MCF 10A (cell line): ENCODE data around the gene MAP3K10. TPM values are rescaled to one million over a fixed set of nuclear protein-coding genes. Genes with fewer than 3 reads are reported as not detected.

Source experiments
- BruUV-seq: library from RNA; stranded (reverse); fragments of 400-500 nt; replicated peaks from 2 replicates; lab custom pipeline; 2021; lab: Mats Ljungman, UMichigan
- CTCF ChIA-PET: fragments of 300-600 bp; sonication (Branson Sonifier 250); formaldehyde crosslinking; extraction: SDS; loops from one replicate; lab custom pipeline; 2021; ENCODE audit warnings: antibody characterized with exemption, inconsistent platforms; lab: Yijun Ruan, JAX
- POLR2A ChIA-PET: fragments of 300-600, 350-650 bp; sonication (Branson Sonifier 250); formaldehyde crosslinking; extraction: SDS; loops from one replicate; lab custom pipeline; 2020; ENCODE audit warnings: antibody characterized with exemption, inconsistent platforms; lab: Yijun Ruan, JAX
- DNase-seq: peaks from one replicate; pipeline ENCODE4 v3.0.0-alpha.2; 2018; ENCODE audit not compliant: unreplicated experiment
- H3K27ac Mint-ChIP-seq: one replicate; pipeline ENCODE4 v1.8.0; 2022; ENCODE audit warnings: mild to moderate bottlenecking, low read depth, mixed read lengths; ENCODE audit not compliant: unreplicated experiment
- H3K27me3 Mint-ChIP-seq: one replicate; pipeline ENCODE4 v1.8.0; 2022; ENCODE audit warnings: mixed read lengths; ENCODE audit not compliant: insufficient read depth, unreplicated experiment
- H3K36me3 Mint-ChIP-seq: one replicate; pipeline ENCODE4 v1.8.0; 2022; ENCODE audit warnings: mild to moderate bottlenecking, moderate library complexity, mixed read lengths; ENCODE audit not compliant: insufficient read depth, unreplicated experiment
- H3K4me1 Mint-ChIP-seq: one replicate; pipeline ENCODE4 v1.8.0; 2022; ENCODE audit warnings: mixed read lengths; ENCODE audit not compliant: insufficient read depth, unreplicated experiment
- H3K4me3 Mint-ChIP-seq: one replicate; pipeline ENCODE4 v1.8.0; 2022; ENCODE audit warnings: mild to moderate bottlenecking, moderate library complexity, mixed read lengths; ENCODE audit not compliant: unreplicated experiment
- H3K9me3 Mint-ChIP-seq: one replicate; pipeline ENCODE4 v1.8.0; 2022; ENCODE audit warnings: mixed read lengths; ENCODE audit not compliant: unreplicated experiment
- CTCF ChIP-seq: fragments of 200-600 bp; IDR thresholded peaks from one replicate; pipeline ENCODE4 v1.8.0; 2022; ENCODE audit warnings: antibody characterized with exemption, mild to moderate bottlenecking; ENCODE audit not compliant: unreplicated experiment
- intact Hi-C: fragments of 100-400 bp; cut with micrococcal nuclease; formaldehyde crosslinking; loops from 2 replicates; pipeline ENCODE4 v1.14.1; 2022
- total RNA-seq: library from RNA; stranded (reverse); gene quantifications from 2 replicates; pipeline ENCODE4 v1.2.3, GENCODE V29; 2022

MAP3K10 gene
- total RNA-seq, 1 experiment from 2014 or later = 17.1 TPM

- ChIA-PET POLR2A (no interaction called here), CTCF (no interaction called here)
- Mint-ChIP-seq H3K27me3 (no peaks in the 10 kb centered on the region), H3K9me3 (no peaks in the 10 kb centered on the region), H3K4me1 (no peaks in the 10 kb centered on the region), H3K4me3 (no peak overlapping the region), H3K36me3 (peaks cover 12% of the 10 kb centered on the region), H3K27ac (no peak overlapping the region)
- DNase-seq = no peak
- no TSS peak for BruUV-seq
- intact Hi-C loops = no loop called here
- TF ChIP-seq CTCF = no peak
These were observed 17.4 kb downstream of the MAP3K10 start for GRCh38 chr19:40208602-40209001.

- peaks cover 12% of the 10 kb centered on the region for H3K36me3 Mint-ChIP-seq
- DNase-seq = no peak
- BruUV-seq = no TSS peak
- intact Hi-C loops = no loop called here
- TF ChIP-seq CTCF = no peak
- ChIA-PET POLR2A (no interaction called here), CTCF (interaction anchor here (0.5 to 1.9 kb wide), 3 partner anchors 69 to 504 kb away, joined by 3 read pairs; no protein-coding TSS in a partner anchor)
- H3K9me3 Mint-ChIP-seq = no peaks in the 10 kb centered on the region
- peaks cover under 1% of the 10 kb centered on the region for H3K27me3 Mint-ChIP-seq
- H3K4me3 Mint-ChIP-seq = no peak overlapping the region
- H3K27ac Mint-ChIP-seq = no peak overlapping the region
- H3K4me1 Mint-ChIP-seq = no peaks in the 10 kb centered on the region
These were observed 19.7 kb downstream of the MAP3K10 start for GRCh38 chr19:40210889-40211288.

- intact Hi-C loops = no loop called here
- Mint-ChIP-seq H3K36me3 (peaks cover 18% of the 10 kb centered on the region), H3K4me1 (peaks cover 9% of the 10 kb centered on the region), H3K4me3 (no peak overlapping the region), H3K27me3 (peaks cover 15% of the 10 kb centered on the region), H3K27ac (no peak overlapping the region), H3K9me3 (no peaks in the 10 kb centered on the region)
- POLR2A ChIA-PET = no interaction called here
- no peak for TF ChIP-seq CTCF
- BruUV-seq = no TSS peak
- CTCF ChIA-PET = interaction anchor here (0.6 to 1.1 kb wide), 2 partner anchors 16 to 23 kb away, joined by 3 to 5 read pairs; no protein-coding TSS in a partner anchor
- no peak for DNase-seq
These were observed 22.1 kb downstream of the MAP3K10 start for GRCh38 chr19:40213251-40213829.

DNA sequence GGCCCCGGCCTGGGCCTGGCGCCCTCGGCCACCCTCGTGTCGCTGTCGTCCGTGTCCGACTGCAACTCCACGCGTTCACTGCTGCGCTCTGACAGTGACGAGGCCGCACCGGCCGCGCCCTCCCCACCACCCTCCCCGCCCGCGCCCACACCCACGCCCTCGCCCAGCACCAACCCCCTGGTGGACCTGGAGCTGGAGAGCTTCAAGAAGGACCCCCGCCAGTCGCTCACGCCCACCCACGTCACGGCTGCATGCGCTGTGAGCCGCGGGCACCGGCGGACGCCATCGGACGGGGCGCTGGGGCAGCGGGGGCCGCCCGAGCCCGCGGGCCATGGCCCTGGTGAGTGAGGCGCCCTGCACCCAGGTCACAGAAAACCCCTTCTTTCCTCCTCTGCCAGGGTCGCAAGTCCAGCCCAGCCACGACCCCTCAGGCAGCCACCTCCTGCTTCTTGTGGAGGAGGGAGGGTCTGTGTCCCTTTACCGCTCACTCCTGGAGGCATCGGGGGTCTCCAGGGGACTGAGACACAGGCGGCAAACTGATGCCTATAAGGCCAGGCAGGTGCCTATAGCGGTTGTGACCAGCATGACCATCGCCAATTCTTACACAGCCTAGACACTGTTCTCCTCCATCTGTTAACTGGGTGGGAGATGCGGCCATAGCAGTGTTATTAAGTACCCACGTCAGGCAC lies 22.8 kb downstream of the MAP3K10 start:
- POLR2A ChIA-PET = no interaction called here
- H3K36me3 Mint-ChIP-seq = peaks cover 18% of the 10 kb centered on the region
- no TSS peak for BruUV-seq
- H3K4me3 Mint-ChIP-seq = no peak overlapping the region
- no peak for TF ChIP-seq CTCF
- no peaks in the 10 kb centered on the region for H3K9me3 Mint-ChIP-seq
- no peak overlapping the region for H3K27ac Mint-ChIP-seq
- intact Hi-C loops = no loop called here
- H3K4me1 Mint-ChIP-seq = peaks cover 9% of the 10 kb centered on the region
- H3K27me3 Mint-ChIP-seq = peaks cover 15% of the 10 kb centered on the region
- DNase-seq = no peak
- CTCF ChIA-PET = interaction anchor here (0.6 kb wide), 2 partner anchors 15 to 388 kb away, joined by 3 to 5 read pairs; no protein-coding TSS in a partner anchor
